B cell (primary cell): ENCODE measurements around the gene PDPK1.

Experiments used
- EZH2 ChIP-seq: IDR thresholded peaks from 2 replicates; pipeline ENCODE4 v1.6.1; 2012; ENCODE audit warnings: borderline replicate concordance, low read depth, mild to moderate bottlenecking, moderate library complexity, low read length; ENCODE audit not compliant: insufficient read depth, poor library complexity, severe bottlenecking
- TF ChIP-seq, protein P1 (sequence below): fragments of 200-600 bp; IDR thresholded peaks from one replicate; pipeline ENCODE4 v1.8.0; 2022; ENCODE audit warnings: antibody characterized with exemption, mild to moderate bottlenecking

DNA sequence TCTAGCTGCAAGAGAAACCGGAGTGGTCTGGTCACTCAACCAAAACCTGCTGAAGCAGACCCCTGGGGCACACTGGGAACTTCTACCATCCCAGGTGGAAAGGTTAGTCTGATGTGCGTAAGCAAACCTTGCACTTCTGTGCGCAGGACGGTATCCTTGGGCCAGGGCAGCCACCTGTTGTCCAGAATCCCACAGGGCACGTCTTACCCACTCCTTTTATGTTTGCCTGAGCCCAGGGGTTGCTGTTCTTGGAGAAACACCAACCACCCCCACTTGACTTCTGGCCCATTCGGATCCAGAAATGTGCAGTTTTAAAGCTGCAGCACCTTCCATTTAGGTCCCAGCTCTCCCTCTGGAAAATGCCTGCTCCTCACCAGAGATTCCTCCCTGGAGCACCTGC lies 44.2 kb upstream of the PDPK1 start:
- TF ChIP-seq, protein P1, sequence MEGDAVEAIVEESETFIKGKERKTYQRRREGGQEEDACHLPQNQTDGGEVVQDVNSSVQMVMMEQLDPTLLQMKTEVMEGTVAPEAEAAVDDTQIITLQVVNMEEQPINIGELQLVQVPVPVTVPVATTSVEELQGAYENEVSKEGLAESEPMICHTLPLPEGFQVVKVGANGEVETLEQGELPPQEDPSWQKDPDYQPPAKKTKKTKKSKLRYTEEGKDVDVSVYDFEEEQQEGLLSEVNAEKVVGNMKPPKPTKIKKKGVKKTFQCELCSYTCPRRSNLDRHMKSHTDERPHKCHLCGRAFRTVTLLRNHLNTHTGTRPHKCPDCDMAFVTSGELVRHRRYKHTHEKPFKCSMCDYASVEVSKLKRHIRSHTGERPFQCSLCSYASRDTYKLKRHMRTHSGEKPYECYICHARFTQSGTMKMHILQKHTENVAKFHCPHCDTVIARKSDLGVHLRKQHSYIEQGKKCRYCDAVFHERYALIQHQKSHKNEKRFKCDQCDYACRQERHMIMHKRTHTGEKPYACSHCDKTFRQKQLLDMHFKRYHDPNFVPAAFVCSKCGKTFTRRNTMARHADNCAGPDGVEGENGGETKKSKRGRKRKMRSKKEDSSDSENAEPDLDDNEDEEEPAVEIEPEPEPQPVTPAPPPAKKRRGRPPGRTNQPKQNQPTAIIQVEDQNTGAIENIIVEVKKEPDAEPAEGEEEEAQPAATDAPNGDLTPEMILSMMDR: no peak
- TF ChIP-seq EZH2: no peak
